Measurements from ENCODE around the gene IRF5. TPM values are rescaled to one million over a fixed set of nuclear protein-coding genes. Genes with fewer than 3 reads are reported as not detected.
A peak's percentile ranks its signal among the peaks of the same experiment; 100 is the strongest.

IRF5 gene
- total and polyA plus RNA-seq, 5 donors: 1.6 to 4.6 (median 4.1) TPM

DNA sequence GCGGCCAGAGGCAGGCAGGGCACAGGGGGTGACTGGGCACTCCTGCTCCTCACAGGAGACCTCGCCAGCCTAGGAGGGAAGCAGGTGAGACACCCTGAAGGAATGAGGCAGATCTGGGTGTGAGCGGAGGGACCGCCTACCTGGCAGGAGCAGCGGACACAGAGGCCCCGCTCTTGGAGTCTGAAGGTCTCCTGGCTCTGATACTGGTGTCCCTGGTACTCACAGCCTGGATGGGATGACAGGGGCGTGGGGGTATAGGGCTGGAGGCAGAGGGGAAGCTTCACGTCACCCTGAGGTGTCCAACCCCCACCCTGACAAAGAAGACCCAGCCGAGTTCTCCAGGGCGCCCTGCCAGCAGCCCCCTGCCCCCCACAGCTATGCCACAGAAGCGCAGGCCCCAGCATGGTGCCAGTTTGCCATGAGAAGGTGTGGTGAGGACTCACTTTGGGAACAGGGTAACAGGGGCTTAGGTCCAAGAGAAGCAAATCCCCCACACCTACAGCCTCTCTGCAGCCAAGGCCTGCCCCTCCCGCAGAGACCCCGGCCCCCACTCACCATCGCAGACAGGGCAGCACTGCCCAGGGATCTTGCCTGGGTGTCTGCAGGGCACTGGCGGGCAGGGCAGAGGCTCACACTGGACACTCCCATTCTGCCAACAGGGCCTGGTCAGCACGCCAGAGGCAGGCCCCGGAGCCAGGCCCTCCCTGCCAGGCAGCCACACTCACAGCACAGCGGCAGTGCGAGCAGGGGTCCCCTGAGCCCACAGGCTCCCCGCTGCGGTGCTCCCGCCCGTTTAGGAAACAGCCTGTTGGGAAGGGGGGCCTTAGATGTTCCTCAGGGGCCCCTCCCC, 44.3 kb upstream of the IRF5 start:
- intact Hi-C loops (cut with DNase I): loop anchor here in 1 of 4 donors (10.0 kb wide), 1 partner anchor 201 kb away; no protein-coding TSS in a partner anchor
- no peaks in the 10 kb centered on the region for H3K27me3 ChIP-seq (ENCODE audit: control insufficient read depth, insufficient read depth)
- no peaks in the 10 kb centered on the region for H3K9me3 ChIP-seq (ENCODE audit: control insufficient read depth, low read length)
- DNase-seq: peak in 2 of 3 donors; percentile 12 to 25
- 89% methylated on average over 23 of the region's 23 CpGs for WGBS
- H3K4me1 ChIP-seq (ENCODE audit: control insufficient read depth, insufficient read depth, low read length): no peaks in the 10 kb centered on the region
- no peak overlapping the region for H3K4me3 ChIP-seq (ENCODE audit: low read length)
- ATAC-seq: no peak
- H3K27ac ChIP-seq (ENCODE audit: low read length): no peak overlapping the region

DNA sequence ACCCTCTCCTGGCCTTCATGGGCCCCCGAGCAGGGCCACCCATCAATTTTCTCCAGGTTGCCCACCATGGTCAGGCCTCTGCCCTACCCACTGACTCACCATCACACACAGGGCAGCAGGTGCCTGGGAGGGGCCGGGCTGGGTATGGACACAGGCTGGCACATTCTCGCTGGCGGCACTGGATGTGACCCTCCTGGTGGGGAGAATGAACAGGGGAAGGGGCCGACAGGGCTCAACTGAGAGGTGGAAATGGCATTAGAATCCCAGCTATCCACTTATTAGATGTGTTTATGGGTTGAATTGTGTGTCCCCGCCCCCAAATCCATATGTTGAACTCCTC, 43.7 kb upstream of the IRF5 start:
- ATAC-seq: no peak
- Histone ChIP-seq H3K9me3 (ENCODE audit: control insufficient read depth, low read length) (no peaks in the 10 kb centered on the region), H3K4me3 (ENCODE audit: low read length) (no peak overlapping the region), H3K4me1 (ENCODE audit: control insufficient read depth, insufficient read depth, low read length) (no peaks in the 10 kb centered on the region), H3K27ac (ENCODE audit: low read length) (no peak overlapping the region), H3K27me3 (ENCODE audit: control insufficient read depth, insufficient read depth) (no peaks in the 10 kb centered on the region)
- peak in 1 of 3 donors; percentile 7 for DNase-seq
- intact Hi-C loops (cut with DNase I): loop anchor here in 1 of 4 donors (10.0 kb wide), 1 partner anchor 201 kb away; no protein-coding TSS in a partner anchor
- 94% methylated on average over 6 of the region's 6 CpGs for WGBS

DNA sequence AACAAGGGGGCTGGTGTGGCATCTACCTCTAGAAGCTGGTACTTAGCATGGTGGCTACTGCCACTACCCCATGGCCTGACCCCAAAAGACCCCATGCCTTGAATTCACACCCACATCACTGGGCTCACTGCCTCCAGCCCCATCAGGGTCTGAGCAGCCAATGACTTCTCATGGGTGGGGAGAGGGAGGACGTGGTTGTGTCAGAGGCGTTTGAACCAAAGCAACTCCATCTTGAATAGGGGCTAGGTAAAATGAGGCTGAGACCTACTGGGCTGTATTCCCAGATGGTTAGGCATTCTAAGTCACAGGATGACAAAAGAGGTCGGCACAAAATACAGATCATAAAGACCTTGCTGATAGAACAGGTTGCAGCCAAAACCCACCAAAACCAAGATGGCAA, 42.4 kb upstream of the IRF5 start:
- ATAC-seq (no peak), DNase-seq (no peak)
- Histone ChIP-seq H3K27me3 (ENCODE audit: control insufficient read depth, insufficient read depth) (no peaks in the 10 kb centered on the region), H3K27ac (ENCODE audit: low read length) (no peak overlapping the region), H3K4me3 (ENCODE audit: low read length) (no peak overlapping the region), H3K4me1 (ENCODE audit: control insufficient read depth, insufficient read depth, low read length) (no peaks in the 10 kb centered on the region), H3K9me3 (ENCODE audit: control insufficient read depth, low read length) (no peaks in the 10 kb centered on the region)
- WGBS: 75% methylated on average over 3 of the region's 3 CpGs
- intact Hi-C loops (cut with DNase I): loop anchor here in 1 of 4 donors (10.0 kb wide), 1 partner anchor 199 kb away; no protein-coding TSS in a partner anchor

DNA sequence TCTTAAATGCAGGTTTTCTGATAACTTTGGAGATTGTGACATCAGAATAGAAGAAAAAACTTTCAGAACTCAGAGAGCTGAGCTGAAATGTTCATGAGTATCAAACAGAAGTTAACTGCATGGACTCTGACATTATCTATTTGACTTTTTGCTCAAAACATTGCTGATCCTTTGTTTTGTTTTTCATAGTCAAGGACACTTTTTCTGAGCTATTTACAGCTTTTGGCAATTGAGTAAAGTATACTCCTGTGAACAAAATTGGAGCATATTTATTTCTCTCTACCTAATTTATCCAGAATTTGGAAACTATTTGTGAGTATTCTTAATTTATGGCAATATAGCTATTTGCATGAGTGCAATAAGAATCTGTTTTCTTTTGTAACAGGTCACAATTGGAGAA, 38.3 kb upstream of the IRF5 start:
- ATAC-seq (no peak), DNase-seq (no peak)
- H3K27ac ChIP-seq (ENCODE audit: low read length): no peak overlapping the region
- H3K27me3 ChIP-seq (ENCODE audit: control insufficient read depth, insufficient read depth): no peaks in the 10 kb centered on the region
- intact Hi-C loops (cut with DNase I): loop anchor here in 1 of 4 donors (10.0 kb wide), 1 partner anchor 195 kb away; no protein-coding TSS in a partner anchor
- H3K4me3 ChIP-seq (ENCODE audit: low read length): no peak overlapping the region
- no peaks in the 10 kb centered on the region for H3K4me1 ChIP-seq (ENCODE audit: control insufficient read depth, insufficient read depth, low read length)
- H3K9me3 ChIP-seq (ENCODE audit: control insufficient read depth, low read length): no peaks in the 10 kb centered on the region

DNA sequence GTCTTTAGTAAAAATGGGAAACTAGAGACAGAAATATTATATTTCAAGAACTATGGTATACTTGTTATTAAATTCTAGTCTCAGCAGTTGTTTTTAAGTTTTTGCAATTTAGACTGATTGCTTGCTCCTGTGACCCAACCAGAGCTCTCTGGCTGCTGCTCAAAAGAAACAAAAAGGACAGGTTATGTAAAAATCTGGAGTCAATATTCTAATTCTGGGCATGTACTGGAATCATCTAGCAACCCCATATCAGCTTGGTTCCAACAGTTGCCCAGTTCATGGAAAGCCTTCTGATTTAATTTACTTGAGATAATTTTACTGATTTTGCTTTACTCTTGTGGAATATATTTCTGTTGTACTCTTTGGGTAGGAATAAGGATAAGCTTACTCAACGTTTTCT, 37.5 kb upstream of the IRF5 start:
- intact Hi-C loops (cut with DNase I): loop anchor here in 1 of 4 donors (5.0 kb wide), 1 partner anchor 192 kb away; no protein-coding TSS in a partner anchor
- ATAC-seq (no peak), DNase-seq (no peak)
- H3K4me1 ChIP-seq (ENCODE audit: control insufficient read depth, insufficient read depth, low read length): no peaks in the 10 kb centered on the region
- no peak overlapping the region for H3K4me3 ChIP-seq (ENCODE audit: low read length)
- no peaks in the 10 kb centered on the region for H3K27me3 ChIP-seq (ENCODE audit: control insufficient read depth, insufficient read depth)
- H3K9me3 ChIP-seq (ENCODE audit: control insufficient read depth, low read length): no peaks in the 10 kb centered on the region
- H3K27ac ChIP-seq (ENCODE audit: low read length): no peak overlapping the region
- WGBS: 58% methylated on average over 1 of the region's 1 CpG

DNA sequence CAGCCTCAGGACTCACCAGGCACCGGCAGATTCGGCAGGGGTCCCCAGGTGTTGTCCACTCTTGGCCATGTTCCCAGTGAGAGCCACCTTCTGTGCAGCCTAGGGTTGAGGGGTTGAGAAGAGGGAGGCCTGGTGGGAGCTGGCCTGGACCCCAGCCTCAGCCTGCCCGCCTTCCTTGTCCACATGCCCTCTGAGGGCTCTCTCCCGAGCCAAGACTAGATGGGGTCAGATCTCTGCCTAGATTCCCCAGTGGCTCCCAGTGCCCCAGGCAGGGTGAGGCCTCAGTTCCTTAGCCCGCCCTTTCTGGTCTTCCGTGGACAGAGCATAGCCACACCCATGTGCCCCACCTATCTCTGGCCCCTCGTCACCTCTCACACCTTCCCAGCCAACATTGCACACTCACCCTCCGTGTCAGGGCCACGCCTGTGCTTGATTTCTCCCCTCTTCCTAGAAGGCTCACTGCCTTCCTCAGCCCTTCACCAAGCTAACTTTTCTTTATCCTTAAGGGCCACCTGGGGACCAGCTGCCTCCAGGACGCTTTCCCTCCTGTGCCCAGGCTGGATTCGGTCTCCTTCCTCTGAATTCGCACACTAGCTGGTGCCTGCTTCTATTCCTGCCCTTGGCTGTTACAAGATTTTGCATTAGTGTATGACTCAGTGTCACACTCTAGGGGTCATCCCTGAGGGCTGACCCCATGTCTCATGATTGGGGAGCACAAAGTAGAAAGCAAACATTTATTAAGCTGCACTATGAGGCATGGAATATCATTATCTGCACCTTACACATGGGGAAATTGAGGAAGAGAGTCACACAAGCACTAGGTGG, 34.8 kb upstream of the IRF5 start:
- H3K4me1 ChIP-seq (ENCODE audit: control insufficient read depth, insufficient read depth, low read length): no peaks in the 10 kb centered on the region

DNA sequence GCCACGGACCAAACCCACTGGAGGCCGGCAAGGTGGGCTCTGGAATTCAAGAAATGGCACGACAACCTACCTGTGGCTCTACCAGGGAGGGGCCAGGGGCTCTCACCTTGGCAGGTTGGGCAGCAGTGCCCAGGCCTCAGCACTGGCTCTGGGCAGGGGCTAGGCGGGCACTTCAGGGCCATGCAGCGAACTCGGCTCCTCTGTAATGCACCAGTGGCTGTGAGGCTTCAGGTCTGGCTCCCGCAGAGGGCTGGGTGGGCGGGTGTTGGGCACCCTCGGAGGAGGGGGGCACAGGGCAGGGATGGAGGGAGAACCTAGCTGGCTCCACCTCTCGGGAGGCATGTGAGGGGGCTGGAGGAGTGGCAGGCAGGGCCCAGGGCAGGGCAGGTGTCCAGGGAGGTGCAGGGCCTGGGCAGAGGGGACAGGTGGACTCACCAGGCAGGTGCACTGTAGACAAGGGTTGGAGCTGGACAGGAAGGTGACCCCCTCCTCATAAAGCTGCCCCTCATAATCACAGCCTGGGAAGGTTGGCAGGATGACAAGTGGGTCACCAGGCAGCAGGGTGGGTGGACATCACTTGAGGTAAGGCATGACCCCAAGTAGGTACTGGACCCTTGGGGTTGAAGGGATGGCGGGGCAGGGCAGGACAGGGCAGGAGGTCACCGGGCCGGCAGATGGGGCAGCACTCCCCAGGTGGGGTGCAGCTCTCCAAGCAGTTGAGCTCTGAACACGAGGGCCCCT, 33.9 kb upstream of the IRF5 start:
- no peaks in the 10 kb centered on the region for H3K4me1 ChIP-seq (ENCODE audit: control insufficient read depth, insufficient read depth, low read length)
- H3K27me3 ChIP-seq (ENCODE audit: control insufficient read depth, insufficient read depth): no peaks in the 10 kb centered on the region
- intact Hi-C loops (cut with DNase I): loop anchor here in 1 of 4 donors (5.0 kb wide), 1 partner anchor 189 kb away; no protein-coding TSS in a partner anchor
- 80% methylated on average over 14 of the region's 14 CpGs for WGBS
- peak; percentile 15 to 44 for ATAC-seq
- H3K4me3 ChIP-seq (ENCODE audit: low read length): no peak overlapping the region
- DNase-seq: peak in 2 of 3 donors; percentile 13 to 33
- no peaks in the 10 kb centered on the region for H3K9me3 ChIP-seq (ENCODE audit: control insufficient read depth, low read length)
- H3K27ac ChIP-seq (ENCODE audit: low read length): no peak overlapping the region

More for the DNA sequence above, 34.8 kb upstream of the IRF5 start:
- Histone ChIP-seq H3K27ac (ENCODE audit: low read length) (no peak overlapping the region), H3K9me3 (ENCODE audit: control insufficient read depth, low read length) (no peaks in the 10 kb centered on the region), H3K4me3 (ENCODE audit: low read length) (no peak overlapping the region), H3K27me3 (ENCODE audit: control insufficient read depth, insufficient read depth) (no peaks in the 10 kb centered on the region)
- WGBS: 79% methylated on average over 12 of the region's 12 CpGs
- intact Hi-C loops (cut with DNase I): loop anchor here in 1 of 4 donors (5.0 kb wide), 1 partner anchor 189 kb away; no protein-coding TSS in a partner anchor
- DNase-seq (peak in 2 of 3 donors; percentile 4 to 12), ATAC-seq (peak; percentile 25 to 31)

DNA sequence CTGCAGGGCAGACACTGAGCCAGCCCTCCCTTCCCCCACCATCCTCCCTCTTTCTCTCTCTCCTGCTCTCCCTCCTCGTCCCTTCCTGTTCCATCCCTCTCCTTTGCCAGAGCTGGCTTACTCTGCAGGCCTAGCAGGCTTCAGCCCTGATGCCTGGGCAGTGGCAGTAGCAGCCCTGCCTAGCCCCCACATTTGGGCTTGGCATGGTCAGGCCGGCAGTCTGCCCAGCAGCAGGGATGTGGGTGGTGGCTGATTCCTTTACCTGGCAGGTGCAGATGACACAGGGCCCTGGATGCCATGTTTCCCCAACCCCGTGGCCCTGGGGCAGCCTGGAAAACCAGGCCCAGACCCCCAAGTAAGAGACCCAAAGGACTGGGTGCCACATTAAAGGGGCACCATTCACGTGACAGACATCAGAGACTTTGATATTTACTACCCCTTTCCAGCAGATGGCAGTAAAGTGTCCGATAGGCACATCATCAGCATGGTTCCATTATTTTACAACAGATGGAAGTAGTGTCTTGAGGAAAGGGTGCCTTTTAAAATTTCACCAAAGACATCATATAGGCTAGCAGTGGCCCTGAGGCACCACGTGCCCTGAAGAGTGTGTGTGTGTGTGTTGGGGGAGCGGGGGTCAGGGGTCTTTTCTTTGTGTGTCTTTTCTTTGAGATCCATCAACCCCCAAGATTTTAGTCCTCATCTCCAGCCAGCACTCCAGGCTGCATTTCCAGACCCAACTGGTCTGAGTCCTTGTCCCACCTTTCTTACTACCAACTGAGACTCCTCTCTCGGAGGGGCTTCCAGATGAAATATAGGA, 33.1 kb upstream of the IRF5 start:
- intact Hi-C loops (cut with DNase I): loop anchor here in 2 of 4 donors (5.0 kb wide), 2 partner anchors 183 to 188 kb away; no protein-coding TSS in a partner anchor
- no peaks in the 10 kb centered on the region for H3K9me3 ChIP-seq (ENCODE audit: control insufficient read depth, low read length)
- H3K27me3 ChIP-seq (ENCODE audit: control insufficient read depth, insufficient read depth): no peaks in the 10 kb centered on the region
- H3K4me1 ChIP-seq (ENCODE audit: control insufficient read depth, insufficient read depth, low read length): no peaks in the 10 kb centered on the region
- ATAC-seq: peak; percentile 27 to 31
- 44% methylated on average over 8 of the region's 8 CpGs for WGBS
- no peak overlapping the region for H3K4me3 ChIP-seq (ENCODE audit: low read length)
- DNase-seq: peak in 1 of 3 donors; percentile 43
- H3K27ac ChIP-seq (ENCODE audit: low read length): no peak overlapping the region

DNA sequence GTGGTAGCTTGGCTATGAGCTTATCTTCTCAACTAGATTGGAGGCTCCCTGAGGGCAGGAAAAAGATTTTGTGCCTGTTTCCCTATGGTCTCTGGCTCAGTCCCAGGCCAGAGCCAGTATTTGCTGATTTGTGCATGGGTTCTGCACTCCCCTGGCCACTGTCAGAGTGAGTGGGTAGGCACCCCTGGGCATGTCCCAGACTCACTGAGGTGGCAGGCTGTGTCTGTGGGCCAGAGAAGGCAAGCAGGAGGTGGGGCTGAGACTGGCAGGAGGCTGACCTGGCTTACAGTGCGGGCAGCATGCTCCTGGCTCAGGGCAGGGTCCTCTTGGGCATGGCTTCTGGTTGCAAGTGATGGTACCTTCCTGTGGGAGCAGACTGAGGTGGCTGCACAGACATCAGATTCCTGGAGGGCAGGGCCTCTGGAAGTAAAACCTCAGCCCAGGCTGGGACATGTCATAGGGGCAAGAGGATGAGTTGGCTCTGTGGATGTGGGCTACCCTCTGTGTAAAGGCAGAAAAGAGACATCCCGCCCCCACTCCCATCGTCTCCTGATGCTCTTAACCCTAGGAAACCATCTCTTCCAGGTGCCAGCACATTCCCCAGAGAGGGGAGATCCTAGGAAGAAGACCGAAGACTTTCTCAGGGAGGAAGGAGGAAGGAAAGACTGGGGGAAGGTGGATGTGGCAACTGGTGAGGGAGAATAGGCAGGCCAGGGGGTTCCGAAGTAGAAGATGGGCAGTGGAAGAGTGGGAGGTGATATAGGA, 31.5 kb upstream of the IRF5 start:
- ATAC-seq (no peak), DNase-seq (peak in 1 of 3 donors; percentile 3)
- intact Hi-C loops (cut with DNase I): loop anchor here in 1 of 4 donors (5.0 kb wide), 1 partner anchor 181 kb away; no protein-coding TSS in a partner anchor
- WGBS: 87% methylated on average over 5 of the region's 5 CpGs
- no peak overlapping the region for H3K4me3 ChIP-seq (ENCODE audit: low read length)
- no peak overlapping the region for H3K27ac ChIP-seq (ENCODE audit: low read length)
- H3K4me1 ChIP-seq (ENCODE audit: control insufficient read depth, insufficient read depth, low read length): no peaks in the 10 kb centered on the region
- no peaks in the 10 kb centered on the region for H3K9me3 ChIP-seq (ENCODE audit: control insufficient read depth, low read length)
- no peaks in the 10 kb centered on the region for H3K27me3 ChIP-seq (ENCODE audit: control insufficient read depth, insufficient read depth)
